Neural progenitor cell (in vitro differentiated cells): ENCODE measurements around the gene PMEPA1. TPM values are rescaled to one million over a fixed set of nuclear protein-coding genes. Genes with fewer than 3 reads are reported as not detected.

Experiments used
- DNase-seq: peaks from one replicate; pipeline ENCODE4 v3.0.0-alpha.2; 2016; ENCODE audit warnings: low spot score
- H2AFZ ChIP-seq: fragments of 200-600 bp; sonication (generic); replicated peaks from 2 replicates; pipeline ENCODE4 v1.6.1; 2016; ENCODE audit warnings: antibody characterized with exemption
- H3F3A ChIP-seq: fragments of 200-600 bp; sonication (generic); 2 replicates; pipeline ENCODE4 v1.6.1; 2016; ENCODE audit warnings: antibody characterized with exemption, low read depth
- H3K27ac ChIP-seq: fragments of 200-600 bp; sonication (generic); 2 replicates; pipeline ENCODE4 v1.5.1; 2016; ENCODE audit warnings: mild to moderate bottlenecking
- H3K27me3 ChIP-seq: fragments of 200-600 bp; sonication (generic); 2 replicates; pipeline ENCODE4 v1.6.1; 2016; ENCODE audit warnings: mild to moderate bottlenecking, moderate library complexity
- H3K36me3 ChIP-seq: fragments of 200-600 bp; sonication (generic); 2 replicates; pipeline ENCODE4 v1.5.1; 2016
- H3K4me1 ChIP-seq: fragments of 200-600 bp; sonication (generic); 2 replicates; pipeline ENCODE4 v1.6.1; 2016; ENCODE audit warnings: mixed run types
- H3K4me2 ChIP-seq: fragments of 200-600 bp; sonication (generic); 2 replicates; pipeline ENCODE4 v1.6.1; 2016
- H3K4me3 ChIP-seq: fragments of 200-600 bp; sonication (generic); 2 replicates; pipeline ENCODE4 v1.5.1; 2016
- H3K79me2 ChIP-seq: fragments of 200-600 bp; sonication (generic); 2 replicates; pipeline ENCODE4 v1.6.1; 2016; ENCODE audit warnings: low read depth
- H3K9ac ChIP-seq: fragments of 200-600 bp; sonication (generic); 2 replicates; pipeline ENCODE4 v1.6.1; 2016
- H3K9me3 ChIP-seq: fragments of 200-600 bp; sonication (generic); 2 replicates; pipeline ENCODE4 v1.5.1; 2016; ENCODE audit warnings: low read depth
- H4K20me1 ChIP-seq: fragments of 200-600 bp; sonication (generic); 2 replicates; pipeline ENCODE4 v1.6.1; 2016; ENCODE audit warnings: low read depth
- H3K27ac Mint-ChIP-seq: 3 replicates; pipeline ENCODE4 v1.8.0; 2021; ENCODE audit warnings: mixed read lengths
- H3K27me3 Mint-ChIP-seq: 2 replicates; pipeline ENCODE4 v1.8.0; 2022; ENCODE audit warnings: low read depth, mild to moderate bottlenecking, inconsistent platforms, moderate library complexity, mixed read lengths; ENCODE audit not compliant: insufficient read depth
- H3K36me3 Mint-ChIP-seq: 3 replicates; pipeline ENCODE4 v1.8.0; 2021; ENCODE audit warnings: mixed read lengths
- H3K4me1 Mint-ChIP-seq: 3 replicates; pipeline ENCODE4 v1.8.0; 2021; ENCODE audit warnings: mixed read lengths
- H3K4me3 Mint-ChIP-seq: 3 replicates; pipeline ENCODE4 v1.8.0; 2021; ENCODE audit warnings: mild to moderate bottlenecking, moderate library complexity, mixed read lengths
- H3K9me3 Mint-ChIP-seq: 3 replicates; pipeline ENCODE4 v1.8.0; 2020; ENCODE audit warnings: mixed read lengths
- CTCF ChIP-seq: fragments of 200-600 bp; sonication (generic); IDR thresholded peaks from 2 replicates; pipeline ENCODE4 v1.5.1; 2017; ENCODE audit warnings: antibody characterized with exemption, mild to moderate bottlenecking
- EZH2 ChIP-seq: fragments of 200-600 bp; sonication (generic); IDR thresholded peaks from 2 replicates; pipeline ENCODE4 v1.6.1; 2017; ENCODE audit warnings: antibody characterized with exemption, mild to moderate bottlenecking, moderate library complexity
- EZH2phosphoT487 ChIP-seq: fragments of 200-600 bp; sonication (generic); IDR thresholded peaks from 2 replicates; pipeline ENCODE4 v1.6.1; 2017; ENCODE audit warnings: antibody characterized with exemption
- total RNA-seq: library from RNA; depleted of rRNA; stranded (reverse); fragments of >200 nt; gene quantifications from 2 replicates; pipeline ENCODE4 v1.2.3, GENCODE V29; 2015; ENCODE audit warnings: low replicate concordance

The PMEPA1 gene
- total RNA-seq, 1 donor from 2014 or later, result 1.7 TPM

- H3K4me3 ChIP-seq, result no peak overlapping the region
- Mint-ChIP-seq H3K9me3 (no peaks in the 10 kb centered on the region), H3K27me3 (peaks cover 3% of the 10 kb centered on the region), H3K36me3 (no peaks in the 10 kb centered on the region), H3K27ac (no peak overlapping the region), H3K4me1 (peaks cover 2% of the 10 kb centered on the region), H3K4me3 (no peak overlapping the region)
- no peaks in the 10 kb centered on the region for H3K27me3 ChIP-seq
- DNase-seq, result no peak
- H2AFZ ChIP-seq, result no peak overlapping the region
- H3K4me1 ChIP-seq, result peaks cover 1% of the 10 kb centered on the region
- H3K4me2 ChIP-seq, result no peak overlapping the region
- no peak overlapping the region for H3K9ac ChIP-seq
- no peaks in the 10 kb centered on the region for H4K20me1 ChIP-seq
- TF ChIP-seq EZH2phosphoT487, result no peak
- H3K79me2 ChIP-seq, result no peaks in the 10 kb centered on the region
- H3F3A ChIP-seq, result no peaks in the 10 kb centered on the region
- no peaks in the 10 kb centered on the region for H3K36me3 ChIP-seq
- H3K27ac ChIP-seq, result no peak overlapping the region
- H3K9me3 ChIP-seq, result no peaks in the 10 kb centered on the region
Measured at GRCh38 chr20:57742507-57743181, 32.8 kb upstream of the PMEPA1 start.

GRCh38 chr20:57738484-57738883, 28.7 kb upstream of the PMEPA1 start:
- Histone ChIP-seq H3K4me3 (no peak overlapping the region), H3K9me3 (no peaks in the 10 kb centered on the region), H3K4me2 (no peak overlapping the region), H3K4me1 (no peaks in the 10 kb centered on the region), H3K36me3 (no peaks in the 10 kb centered on the region), H3K27ac (no peak overlapping the region), H3K27me3 (no peaks in the 10 kb centered on the region), H4K20me1 (no peaks in the 10 kb centered on the region), H3K79me2 (no peaks in the 10 kb centered on the region), H2AFZ (no peak overlapping the region), H3F3A (no peaks in the 10 kb centered on the region), H3K9ac (no peak overlapping the region)
- Mint-ChIP-seq H3K4me1 (no peaks in the 10 kb centered on the region), H3K27ac (no peak overlapping the region), H3K9me3 (no peaks in the 10 kb centered on the region), H3K4me3 (no peak overlapping the region), H3K36me3 (no peaks in the 10 kb centered on the region), H3K27me3 (peaks cover 4% of the 10 kb centered on the region)
- DNase-seq, result no peak
- TF ChIP-seq EZH2phosphoT487, result no peak
- no peak for TF ChIP-seq CTCF
- no peak for TF ChIP-seq EZH2

GRCh38 chr20:57738053-57738452, 28.2 kb upstream of the PMEPA1 start:
- H3K36me3 Mint-ChIP-seq, result no peaks in the 10 kb centered on the region
- Histone ChIP-seq H3K4me3 (no peak overlapping the region), H3K9me3 (no peaks in the 10 kb centered on the region), H3K9ac (no peak overlapping the region), H3K36me3 (no peaks in the 10 kb centered on the region), H3K79me2 (no peaks in the 10 kb centered on the region), H4K20me1 (no peaks in the 10 kb centered on the region), H3K27me3 (no peaks in the 10 kb centered on the region), H3K4me1 (no peaks in the 10 kb centered on the region), H3K4me2 (no peak overlapping the region), H2AFZ (no peak overlapping the region), H3K27ac (no peak overlapping the region), H3F3A (no peaks in the 10 kb centered on the region)
- H3K4me3 Mint-ChIP-seq, result no peak overlapping the region
- no peak for DNase-seq
- TF ChIP-seq EZH2, result no peak
- TF ChIP-seq CTCF, result no peak
- no peak for TF ChIP-seq EZH2phosphoT487
- no peaks in the 10 kb centered on the region for H3K9me3 Mint-ChIP-seq
- H3K27ac Mint-ChIP-seq, result no peak overlapping the region
- H3K4me1 Mint-ChIP-seq, result no peaks in the 10 kb centered on the region
- peaks cover 4% of the 10 kb centered on the region for H3K27me3 Mint-ChIP-seq

GRCh38 chr20:57737349-57737748, 27.5 kb upstream of the PMEPA1 start:
- no peaks in the 10 kb centered on the region for H3K79me2 ChIP-seq
- no peaks in the 10 kb centered on the region for H3K9me3 ChIP-seq
- Mint-ChIP-seq H3K27ac (no peak overlapping the region), H3K4me1 (no peaks in the 10 kb centered on the region), H3K4me3 (no peak overlapping the region), H3K9me3 (no peaks in the 10 kb centered on the region), H3K36me3 (no peaks in the 10 kb centered on the region), H3K27me3 (peaks cover 4% of the 10 kb centered on the region)
- TF ChIP-seq EZH2phosphoT487, result no peak
- TF ChIP-seq CTCF, result no peak
- no peak for TF ChIP-seq EZH2
- H3K36me3 ChIP-seq, result no peaks in the 10 kb centered on the region
- no peak overlapping the region for H3K9ac ChIP-seq
- no peak overlapping the region for H3K4me3 ChIP-seq
- no peak for DNase-seq
- no peaks in the 10 kb centered on the region for H3K4me1 ChIP-seq
- no peak overlapping the region for H3K4me2 ChIP-seq
- no peaks in the 10 kb centered on the region for H4K20me1 ChIP-seq
- H3K27me3 ChIP-seq, result no peaks in the 10 kb centered on the region
- no peak overlapping the region for H3K27ac ChIP-seq
- no peak overlapping the region for H2AFZ ChIP-seq
- H3F3A ChIP-seq, result no peaks in the 10 kb centered on the region
